Measurements from ENCODE around the gene C1R.

- no peak for TF ChIP-seq CTCF (conservative IDR thresholded peaks at IDR 0.05; ENCODE audit: low read length)
- TF ChIP-seq EZH2phosphoT487 (IDR thresholded peaks at IDR 0.05; ENCODE audit: borderline replicate concordance) = no peak
Measured at GRCh38 chr12:7141351-7142005, 49.2 kb upstream of the C1R start.
